GM19467 (cell line): ENCODE data around the gene AURKAIP1.

Source experiments
- ATAC-seq: cut with Tn5 transposase; IDR thresholded peaks from one replicate; pipeline ENCODE4 v1.9.1; 2021; ENCODE audit warnings: mild to moderate bottlenecking, moderate library complexity; ENCODE audit not compliant: unreplicated experiment

The AURKAIP1 gene

GRCh38 chr1:1361982-1362423 lies 13.0 kb downstream of the AURKAIP1 start:
- no peak for ATAC-seq

- no peak for ATAC-seq
These were observed 13.6 kb downstream of the AURKAIP1 start for GRCh38 chr1:1361233-1361981.

GRCh38 chr1:1360506-1361169 lies 14.4 kb downstream of the AURKAIP1 start:
- ATAC-seq = no peak

GRCh38 chr1:1359664-1360468 lies 15.1 kb downstream of the AURKAIP1 start:
- ATAC-seq = no peak

- no peak for ATAC-seq
These were observed 15.7 kb downstream of the AURKAIP1 start for GRCh38 chr1:1359308-1359663.

GRCh38 chr1:1358433-1359271 lies 16.4 kb downstream of the AURKAIP1 start, which contains the start of gene MXRA8:
TSS of gene MXRA8 (minus strand) at chr1:1358555. CDS start at chr1:1358504, 51 bp downstream.
- no peak for ATAC-seq

GRCh38 chr1:1357871-1358432 lies 17.1 kb downstream of the AURKAIP1 start:
- ATAC-seq = no peak

- no peak for ATAC-seq
These were observed 18.1 kb downstream of the AURKAIP1 start for GRCh38 chr1:1356796-1357401.

- no peak for ATAC-seq
These were observed 18.7 kb downstream of the AURKAIP1 start for GRCh38 chr1:1356166-1356795.

- no peak for ATAC-seq
These were observed 19.6 kb downstream of the AURKAIP1 start for GRCh38 chr1:1355416-1355815.

- no peak for ATAC-seq
These were observed 20.4 kb downstream of the AURKAIP1 start for GRCh38 chr1:1354271-1355247.

GRCh38 chr1:1353389-1354151 lies 21.4 kb downstream of the AURKAIP1 start:
- no peak for ATAC-seq

GRCh38 chr1:1352786-1353388 lies 22.1 kb downstream of the AURKAIP1 start:
- no peak for ATAC-seq

GRCh38 chr1:1351511-1352427 lies 23.2 kb downstream of the AURKAIP1 start:
- ATAC-seq = no peak

GRCh38 chr1:1349256-1350012 lies 25.6 kb downstream of the AURKAIP1 start, which contains the start of gene DVL1:
TSS of gene DVL1 (minus strand) at chr1:1349418. CDS start at chr1:1349065, 353 bp downstream.
- peak; percentile 47 for ATAC-seq
